GM03348 (cell line): ENCODE data around the gene MTMR3.
A peak's percentile ranks its signal among the peaks of the same experiment; 100 is the strongest.
"Not testable (repeated sequence)": the region's sequence is repeated elsewhere in the genome, so short reads cannot be mapped to it uniquely, and the experiment has no call there.

Experiments
- DNase-seq: peaks from one replicate; pipeline ENCODE4 v3.0.0; 2012; ENCODE audit warnings: low spot score

MTMR3 gene

GRCh38 chr22:29883045-29883774 lies at the start of gene MTMR3:
Gene MTMR3, plus strand, starts transcription at chr22:29883174. Its CDS starts 87,886 bp downstream, at chr22:29971060.
- DNase-seq: peak; percentile 93

GRCh38 chr22:29833392-29833965 lies 49.5 kb upstream of the MTMR3 start:
- DNase-seq: no peak

GRCh38 chr22:29834046-29834445 lies 48.9 kb upstream of the MTMR3 start:
- no peak for DNase-seq

GRCh38 chr22:29836791-29837370 lies 46.1 kb upstream of the MTMR3 start:
- not testable (repeated sequence) for DNase-seq

GRCh38 chr22:29837741-29838598 lies 45.0 kb upstream of the MTMR3 start, which contains the start of gene ASCC2:
Gene ASCC2, minus strand, starts transcription at chr22:29838274. Its CDS starts 5,949 bp downstream, at chr22:29832325.
- DNase-seq: peak; percentile 98

- DNase-seq: no peak
These were observed 44.4 kb upstream of the MTMR3 start for GRCh38 chr22:29838599-29838956.

- no peak for DNase-seq
These were observed 43.9 kb upstream of the MTMR3 start for GRCh38 chr22:29839039-29839438.

- no peak for DNase-seq
These were observed 42.5 kb upstream of the MTMR3 start for GRCh38 chr22:29840498-29840897.

GRCh38 chr22:29842172-29842571 lies 40.8 kb upstream of the MTMR3 start:
- DNase-seq: no peak

- DNase-seq: peak; percentile 82
These were observed 40.2 kb upstream of the MTMR3 start for GRCh38 chr22:29842740-29843139.

- DNase-seq: no peak
These were observed 36.7 kb upstream of the MTMR3 start for GRCh38 chr22:29846290-29846689.

- DNase-seq: no peak
These were observed 34.9 kb upstream of the MTMR3 start for GRCh38 chr22:29848111-29848510.

GRCh38 chr22:29854432-29854831 lies 28.5 kb upstream of the MTMR3 start:
- no peak for DNase-seq

- no peak for DNase-seq
These were observed 27.3 kb upstream of the MTMR3 start for GRCh38 chr22:29855611-29856181.

- no peak for DNase-seq
These were observed 26.5 kb upstream of the MTMR3 start for GRCh38 chr22:29856496-29856895.

GRCh38 chr22:29859030-29859429 lies 23.9 kb upstream of the MTMR3 start:
- not testable (repeated sequence) for DNase-seq

GRCh38 chr22:29860006-29860766 lies 22.8 kb upstream of the MTMR3 start:
- no peak for DNase-seq

GRCh38 chr22:29861672-29862297 lies 21.2 kb upstream of the MTMR3 start:
- no peak for DNase-seq

GRCh38 chr22:29865572-29865971 lies 17.4 kb upstream of the MTMR3 start:
- not testable (repeated sequence) for DNase-seq

- DNase-seq: no peak
These were observed 15.7 kb upstream of the MTMR3 start for GRCh38 chr22:29867260-29867659.

GRCh38 chr22:29867851-29868250 lies 15.1 kb upstream of the MTMR3 start:
- no peak for DNase-seq
